Measurements from ENCODE around the gene CRACR2A. TPM values are rescaled to one million over a fixed set of nuclear protein-coding genes. Genes with fewer than 3 reads are reported as not detected.

Gene CRACR2A
- total and polyA plus RNA-seq, 2 of the 8 experiments (the other 6 are each of a cell fraction or from before 2014, with no cell fraction given): 0.85 to 3.2 TPM

DNA sequence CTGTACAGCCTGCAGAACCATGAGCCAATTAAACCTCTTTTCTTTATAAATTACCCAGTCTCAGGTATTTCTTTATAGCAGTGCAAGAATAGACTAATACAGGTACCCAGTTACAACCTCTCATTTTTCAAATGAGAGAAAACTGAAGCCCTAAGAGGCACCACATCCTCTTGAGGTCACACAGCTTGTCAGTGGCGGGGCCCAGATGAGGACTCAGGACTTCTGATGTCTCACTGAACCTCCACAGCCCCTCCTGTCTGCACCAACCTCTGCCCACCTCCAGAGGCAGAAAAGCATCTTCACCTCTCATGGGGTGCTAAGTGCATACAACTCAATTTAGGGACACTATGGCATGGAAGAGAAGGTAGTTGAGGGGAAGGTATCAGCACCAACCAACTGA is 120.7 kb downstream of the CRACR2A start:
- no peaks in the 10 kb centered on the region for H3K79me2 ChIP-seq (ENCODE audit: control insufficient read depth in 1 of 2, insufficient read depth in 2 of 2, low read length in 2 of 2)
- 85% methylated on average over 1 of the region's 1 CpG; no CpG with 5 or more reads in 1 of the 2 experiments for WGBS, 2 experiments (ENCODE audit: extremely low coverage in 1 of 2, insufficient coverage in 1 of 2, insufficient read length in 1 of 2, insufficient replicate concordance in 2 of 2, low coverage in 1 of 2, low lambda C conversion rate in 2 of 2, missing lambda C conversion rate in 1 of 2)
- no peaks in the 10 kb centered on the region for H3K36me3 ChIP-seq (ENCODE audit: control insufficient read depth in 2 of 4, insufficient read depth in 4 of 4, low read length in 3 of 4)
- H2BK20ac ChIP-seq (ENCODE audit: low read length): no peak overlapping the region
- H2BK120ac ChIP-seq (replicated peaks; ENCODE audit: low read depth, low read length): no peak overlapping the region
- no peak overlapping the region for H3K56ac ChIP-seq (replicated peaks; ENCODE audit: insufficient read length, low read depth, low read length)
- H3K23me2 ChIP-seq (ENCODE audit: low read depth, low read length): no peaks in the 10 kb centered on the region
- no peak overlapping the region for H3K23ac ChIP-seq (ENCODE audit: insufficient read length)
- H4K20me1 ChIP-seq (replicated peaks in 1 of 2; ENCODE audit: control insufficient read depth in 1 of 2, insufficient read depth in 2 of 2, low read length in 2 of 2): peaks cover 0 to 1% of the 10 kb centered on the region in 2 experiments
- H3K79me1 ChIP-seq (ENCODE audit: low read depth, low read length): no peaks in the 10 kb centered on the region; the same call in 1 of the 2 replicates
- POLR2A ChIA-PET (ENCODE audit: partially characterized antibody): no interaction called here
- no peak overlapping the region for H3K4me2 ChIP-seq (ENCODE audit: insufficient read depth in 1 of 2, low read depth in 2 of 2, low read length in 2 of 2)
- H4K8ac ChIP-seq (ENCODE audit: extremely low read depth, insufficient read depth, low read length): no peak overlapping the region
- H4K91ac ChIP-seq (replicated peaks; ENCODE audit: insufficient read length, low read length): no peak overlapping the region
- H3K4me3 ChIP-seq (ENCODE audit: extremely low read depth in 1 of 4, insufficient read depth in 2 of 4, low read depth in 3 of 4, low read length in 4 of 4): no peak overlapping the region
- H2BK15ac ChIP-seq (ENCODE audit: low read length): no peak overlapping the region
- no peak overlapping the region for H3K18ac ChIP-seq (ENCODE audit: extremely low read depth, low read length)
- H2BK12ac ChIP-seq (ENCODE audit: low read depth, low read length): no peak overlapping the region
- H3K9ac ChIP-seq (replicated peaks in 1 of 4; ENCODE audit: extremely low read depth in 1 of 4, low read depth in 3 of 4, low read length in 3 of 4): no peak overlapping the region
- no peak overlapping the region for H2BK5ac ChIP-seq (ENCODE audit: low read depth, low read length)
- FAIRE-seq: no peak
- H2AFZ ChIP-seq (ENCODE audit: low read length): no peak overlapping the region
- H3K27ac ChIP-seq (ENCODE audit: low read depth, low read length): no peak overlapping the region
- no peak overlapping the region for H2AK5ac ChIP-seq (ENCODE audit: low read depth, low read length)
- TF ChIP-seq GABPA (IDR thresholded peaks at IDR 0.05; ENCODE audit: borderline replicate concordance, insufficient read depth, low read length) (no peak), NRF1 (IDR thresholded peaks at IDR 0.05; ENCODE audit: low read depth, low read length) (no peak), TEAD4 (IDR thresholded peaks at IDR 0.05; ENCODE audit: low read depth, low read length) (no peak), BCL11A (IDR thresholded peaks at IDR 0.05; ENCODE audit: low read depth in 2 of 2, low read length in 2 of 2) (no peak), KDM5A (IDR thresholded peaks at IDR 0.05; ENCODE audit: low read length) (no peak), HDAC6 (IDR thresholded peaks at IDR 0.05; ENCODE audit: low read depth, low read length) (no peak), FOSL1 (IDR thresholded peaks at IDR 0.05; ENCODE audit: insufficient read depth, low read depth, low read length) (no peak), ASH2L (IDR thresholded peaks at IDR 0.05; ENCODE audit: low read length) (no peak), POLR2AphosphoS5 (IDR thresholded peaks at IDR 0.05; ENCODE audit: low read depth, low read length) (no peak), MAFK (IDR thresholded peaks at IDR 0.05; ENCODE audit: low read depth, low read length) (no peak), BRCA1 (IDR thresholded peaks at IDR 0.05; ENCODE audit: low read depth, low read length) (no peak)
- H3K4ac ChIP-seq (replicated peaks; ENCODE audit: insufficient read length, low read depth, low read length): no peak overlapping the region
- H3K14ac ChIP-seq (ENCODE audit: insufficient read length): no peak overlapping the region
- CTCF ChIA-PET (ENCODE audit: partially characterized antibody): interaction anchor here (1.3 to 3.2 kb wide), 4 partner anchors 13 to 425 kb away, joined by 3 to 12 read pairs (median 4); no protein-coding TSS in a partner anchor
- no peak overlapping the region for H4K5ac ChIP-seq (ENCODE audit: insufficient read length, low read depth, low read length)
- H3K4me1 ChIP-seq (replicated peaks in 1 of 4; ENCODE audit: control insufficient read depth in 3 of 4, insufficient read depth in 4 of 4, low read length in 3 of 4): no peaks in the 10 kb centered on the region; a peak in 2 of 7 replicates
- no peaks in the 10 kb centered on the region for H3K9me3 ChIP-seq (ENCODE audit: insufficient read depth in 2 of 2, low read depth in 1 of 2, low read length in 1 of 2)
- no peaks in the 10 kb centered on the region for H3K27me3 ChIP-seq (replicated peaks in 1 of 4; ENCODE audit: control insufficient read depth in 3 of 4, extremely low read depth in 1 of 4, insufficient read depth in 3 of 4, low read length in 3 of 4)
- DNase-seq (ENCODE audit: low read depth in 1 of 2, low spot score in 2 of 2): no peak
